IMR-90 (cell line): ENCODE results near the gene AZGP1. TPM values are rescaled to one million over a fixed set of nuclear protein-coding genes. Genes with fewer than 3 reads are reported as not detected.

Source experiments
- ATAC-seq: fragments of 200-7000 bp; cut with Tn5 transposase; 2 replicates; pipeline ENCODE4 v1.9.1; 2020; ENCODE audit warnings: low read depth, mild to moderate bottlenecking, moderate library complexity
- BruUV-seq: library from RNA; stranded (reverse); fragments of 400-500 nt; replicated peaks from 2 replicates; lab custom pipeline; 2021; lab: Mats Ljungman, UMichigan
- CTCF ChIA-PET: fragments of 300-600 bp; formaldehyde crosslinking; extraction: SDS; loops from one replicate; lab custom pipeline; 2021; ENCODE audit warnings: antibody characterized with exemption; lab: Yijun Ruan, JAX
- POLR2A ChIA-PET: fragments of 300-600 bp; sonication (Branson Sonifier 250); formaldehyde crosslinking; loops from one replicate; lab custom pipeline; 2022; ENCODE audit warnings: antibody characterized with exemption; ENCODE audit not compliant: unreplicated experiment; lab: Charles Lee
- DNase-seq: peaks from one replicate; pipeline ENCODE4 v3.0.0; 2013
- H2AFZ ChIP-seq: replicated peaks from 2 replicates; pipeline ENCODE3; 2013; ENCODE audit warnings: low read length, mild to moderate bottlenecking; ENCODE audit not compliant: poor library complexity
- H2AK5ac ChIP-seq: 2 replicates; pipeline ENCODE4 v1.6.1; 2013; ENCODE audit warnings: low read depth, low read length, inconsistent platforms
- H2AK9ac ChIP-seq: replicated peaks from 2 replicates; pipeline ENCODE3; 2013; ENCODE audit warnings: mild to moderate bottlenecking, low read depth, low read length, moderate library complexity; ENCODE audit not compliant: poor library complexity
- H2BK120ac ChIP-seq: 2 replicates; pipeline ENCODE4 v1.6.1; 2013; ENCODE audit warnings: low read depth, low read length, inconsistent platforms
- H2BK15ac ChIP-seq: 3 replicates; pipeline ENCODE4 v1.6.1; 2013; ENCODE audit warnings: low read depth, low read length, inconsistent platforms
- H2BK20ac ChIP-seq: 2 replicates; pipeline ENCODE4 v1.6.1; 2013; ENCODE audit warnings: low read depth, mild to moderate bottlenecking, inconsistent platforms, low read length, moderate library complexity
- H2BK5ac ChIP-seq: 2 replicates; pipeline ENCODE4 v1.6.1; 2013; ENCODE audit warnings: mild to moderate bottlenecking, low read depth, low read length, inconsistent platforms; ENCODE audit not compliant: poor library complexity, severe bottlenecking
- H3K14ac ChIP-seq: replicated peaks from 2 replicates; pipeline ENCODE4 v1.6.1; 2013; ENCODE audit warnings: low read depth, low read length, inconsistent platforms
- H3K18ac ChIP-seq: 2 replicates; pipeline ENCODE4 v1.6.1; 2013; ENCODE audit warnings: low read depth, low read length, control low read depth
- H3K23ac ChIP-seq: 2 replicates; pipeline ENCODE4 v1.6.1; 2013; ENCODE audit warnings: low read depth, low read length, inconsistent platforms
- H3K27ac ChIP-seq: 2 replicates; pipeline ENCODE4 v1.5.1; 2013; ENCODE audit warnings: mild to moderate bottlenecking, control low read depth, low read length; ENCODE audit not compliant: insufficient read depth
- H3K27me3 ChIP-seq: 2 replicates; pipeline ENCODE4 v1.6.1; 2013; ENCODE audit warnings: low read length; ENCODE audit not compliant: control insufficient read depth, insufficient read depth
- H3K36me3 ChIP-seq: 2 replicates; pipeline ENCODE4 v1.6.1; 2013; ENCODE audit warnings: low read length, mixed read lengths; ENCODE audit not compliant: control insufficient read depth, insufficient read depth
- H3K4ac ChIP-seq: 2 replicates; pipeline ENCODE4 v1.6.1; 2013; ENCODE audit warnings: low read depth, low read length, inconsistent platforms
- H3K4me1 ChIP-seq: 2 replicates; pipeline ENCODE4 v1.6.1; 2013; ENCODE audit warnings: low read length, mixed read lengths; ENCODE audit not compliant: control insufficient read depth, insufficient read depth
- H3K4me2 ChIP-seq: 2 replicates; pipeline ENCODE4 v1.6.1; 2013; ENCODE audit warnings: low read depth, mild to moderate bottlenecking, control low read depth, low read length, moderate library complexity
- H3K4me3 ChIP-seq: 2 replicates; pipeline ENCODE4 v1.5.1; 2013; ENCODE audit warnings: low read depth, mild to moderate bottlenecking, control low read depth, low read length, moderate library complexity; ENCODE audit not compliant: insufficient read depth
- H3K56ac ChIP-seq: 2 replicates; pipeline ENCODE4 v1.6.1; 2013; ENCODE audit warnings: low read length, inconsistent platforms; ENCODE audit not compliant: insufficient read depth; ENCODE audit errors: extremely low read depth
- H3K79me1 ChIP-seq, 2 experiments: 2 replicates each; pipeline ENCODE4 v1.6.1; 2013; ENCODE audit warnings: low read length in 2 of 2, inconsistent platforms in 1 of 2, low read depth in 1 of 2
- H3K9ac ChIP-seq: 2 replicates; pipeline ENCODE4 v1.6.1; 2013; ENCODE audit warnings: low read depth, low read length, control low read depth
- H3K9me1 ChIP-seq: 2 replicates; pipeline ENCODE4 v1.6.1; 2013; ENCODE audit warnings: low read length, inconsistent platforms; ENCODE audit not compliant: insufficient read depth
- H3K9me3 ChIP-seq: 2 replicates; pipeline ENCODE4 v1.6.1; 2013; ENCODE audit warnings: low read length; ENCODE audit not compliant: control insufficient read depth, insufficient read depth
- H4K20me1 ChIP-seq: 2 replicates; pipeline ENCODE4 v1.6.1; 2013; ENCODE audit warnings: low read length, inconsistent platforms; ENCODE audit not compliant: insufficient read depth
- H4K5ac ChIP-seq: 2 replicates; pipeline ENCODE4 v1.6.1; 2013; ENCODE audit warnings: mild to moderate bottlenecking, low read depth, low read length, control low read depth
- H4K8ac ChIP-seq, 2 experiments: 2 replicates each; pipeline ENCODE4 v1.6.1; 2013; ENCODE audit warnings: low read depth in 2 of 2, low read length in 2 of 2, control low read depth in 1 of 2, inconsistent platforms in 1 of 2
- H4K91ac ChIP-seq: 2 replicates; pipeline ENCODE4 v1.6.1; 2013; ENCODE audit warnings: low read depth, low read length, inconsistent platforms; ENCODE audit not compliant: insufficient read depth
- BHLHE40 ChIP-seq: fragments of 150-350 bp; IDR thresholded peaks from 2 replicates; pipeline ENCODE4 v1.6.1; 2016; ENCODE audit warnings: mild to moderate bottlenecking, low read depth, low read length
- CEBPB ChIP-seq: IDR thresholded peaks from 2 replicates; pipeline ENCODE4 v1.6.1; 2012; ENCODE audit warnings: low read depth, low read length, improper control_type of control experiment
- CHD1 ChIP-seq: IDR thresholded peaks from 2 replicates; pipeline ENCODE4 v1.6.1; 2012; ENCODE audit warnings: low read depth, low read length, improper control_type of control experiment
- CTCF ChIP-seq: conservative IDR thresholded peaks from 2 replicates; pipeline ENCODE4 v1.5.1; 2012; ENCODE audit warnings: mild to moderate bottlenecking, low read depth, low read length, improper control_type of control experiment
- ELK1 ChIP-seq: fragments of 150-350 bp; IDR thresholded peaks from 2 replicates; pipeline ENCODE4 v1.6.1; 2016; ENCODE audit warnings: low read depth, mild to moderate bottlenecking, low read length, moderate library complexity, borderline replicate concordance
- FOS ChIP-seq: fragments of 150-350 bp; IDR thresholded peaks from 2 replicates; pipeline ENCODE4 v1.6.1; 2016; ENCODE audit warnings: low read depth, low read length
- MAFK ChIP-seq: IDR thresholded peaks from 2 replicates; pipeline ENCODE4 v1.6.1; 2012; ENCODE audit warnings: low read depth, low read length, improper control_type of control experiment
- MAZ ChIP-seq: IDR thresholded peaks from 2 replicates; pipeline ENCODE4 v1.6.1; 2012; ENCODE audit warnings: low read depth, mild to moderate bottlenecking, low read length, improper control_type of control experiment, moderate library complexity, borderline replicate concordance
- MXI1 ChIP-seq: IDR thresholded peaks from 2 replicates; pipeline ENCODE4 v1.6.1; 2012; ENCODE audit warnings: low read depth, mild to moderate bottlenecking, low read length, moderate library complexity, borderline replicate concordance
- POLR2A ChIP-seq: IDR thresholded peaks from 2 replicates; pipeline ENCODE4 v1.6.1; 2012; ENCODE audit warnings: mild to moderate bottlenecking, low read depth, low read length
- RAD21 ChIP-seq: IDR thresholded peaks from 2 replicates; pipeline ENCODE4 v1.6.1; 2012; ENCODE audit warnings: low read length, improper control_type of control experiment
- RCOR1 ChIP-seq: IDR thresholded peaks from 2 replicates; pipeline ENCODE4 v1.6.1; 2012; ENCODE audit warnings: mild to moderate bottlenecking, low read length, improper control_type of control experiment; ENCODE audit not compliant: insufficient replicate concordance
- RFX5 ChIP-seq: IDR thresholded peaks from 2 replicates; pipeline ENCODE4 v1.8.0; 2012; ENCODE audit warnings: low read depth, mild to moderate bottlenecking, low read length, moderate library complexity
- SMC3 ChIP-seq: fragments of 150-350 bp; IDR thresholded peaks from 2 replicates; pipeline ENCODE4 v1.6.1; 2016; ENCODE audit warnings: low read depth, mild to moderate bottlenecking, antibody characterized with exemption, low read length, moderate library complexity
- WGBS, 2 experiments: methylation state at CpG; one replicate each; pipeline versions ENCODE4 v1.1.5 to v1.1.7; 2013; ENCODE audit warnings: missing lambda C conversion rate in 2 of 2; ENCODE audit not compliant: insufficient read length in 1 of 2; ENCODE audit errors: extremely low coverage in 2 of 2; 5-methylcytosine and 5-hydroxymethylcytosine counted together
- dilution Hi-C: fragments of 300-500 bp; cut with HindIII; formaldehyde crosslinking; loops from one replicate; pipeline ENCODE4 v1.14.3; 2018; ENCODE audit warnings: low sequenced_read_pairs; ENCODE audit not compliant: unreplicated experiment
- in situ Hi-C: fragments of 300-500 bp; cut with MboI; formaldehyde crosslinking; loops from 3 replicates; pipeline ENCODE4 v1.14.3; 2019; ENCODE audit warnings: low sequenced_read_pairs, inconsistent platforms, mixed read lengths
- intact Hi-C: fragments of 100-400 bp; cut with micrococcal nuclease; formaldehyde crosslinking; loops from 2 replicates; pipeline ENCODE4 v1.10.0; 2022
- polyA plus RNA-seq, 3 experiments: library from polyadenylated mRNA; depleted of rRNA; stranded (reverse); fragments of >200 nt; gene quantifications; 2 replicates each; pipeline ENCODE4 v1.2.3, GENCODE V29; 2012; ENCODE audit warnings: low replicate concordance in 1 of 3
- total RNA-seq: library from RNA; depleted of rRNA; stranded (reverse); fragments of >200 nt; gene quantifications from 2 replicates; pipeline ENCODE4 v1.2.3, GENCODE V29; 2012

The AZGP1 gene
- total and polyA plus RNA-seq, 2 of the 4 experiments (the other 2 are of a cell fraction) = not detected

GRCh38 chr7:100008525-100008924 is 32.7 kb upstream of the AZGP1 start:
- CTCF ChIA-PET = no interaction called here
- Histone ChIP-seq H2BK15ac (no peak overlapping the region), H2BK120ac (no peak overlapping the region)

More at GRCh38 chr7:100008525-100008924, 32.7 kb upstream of the AZGP1 start:
- no peak overlapping the region for H3K56ac ChIP-seq
- no peak overlapping the region for H3K9ac ChIP-seq
- TF ChIP-seq MXI1 = no peak
- no peak for TF ChIP-seq CHD1
- no peak for TF ChIP-seq RFX5
- TF ChIP-seq CEBPB = no peak
- TF ChIP-seq MAZ = no peak
- no peak for TF ChIP-seq ELK1
- no peak for TF ChIP-seq POLR2A
- no peak for TF ChIP-seq RAD21
- TF ChIP-seq SMC3 = no peak
- TF ChIP-seq CTCF = no peak
- no peak for TF ChIP-seq RCOR1
- no peak for TF ChIP-seq MAFK
- no peak for TF ChIP-seq BHLHE40
- no peak for TF ChIP-seq FOS
- no peak overlapping the region for H3K14ac ChIP-seq
- H3K18ac ChIP-seq = no peak overlapping the region
- no peak overlapping the region for H4K5ac ChIP-seq
- in situ Hi-C loops = no loop called here
- H3K27ac ChIP-seq = no peak overlapping the region
- no CpG with 5 or more reads among the region's 10 CpGs for WGBS, 2 experiments
- H2AK9ac ChIP-seq = no peak overlapping the region
- no peaks in the 10 kb centered on the region for H3K79me1 ChIP-seq
- POLR2A ChIA-PET = no interaction called here
- no peak overlapping the region for H2AFZ ChIP-seq
- ATAC-seq (no peak), DNase-seq (no peak)
- H2AK5ac ChIP-seq = no peak overlapping the region
- H3K4me1 ChIP-seq = peaks cover 5% of the 10 kb centered on the region; the same call in 1 of the 2 replicates
- no TSS peak for BruUV-seq
- no peak overlapping the region for H4K8ac ChIP-seq
- no peak overlapping the region for H2BK5ac ChIP-seq
- no peaks in the 10 kb centered on the region for H4K20me1 ChIP-seq
- peaks cover 15% of the 10 kb centered on the region for H3K27me3 ChIP-seq
- H3K9me1 ChIP-seq = no peaks in the 10 kb centered on the region
- dilution Hi-C loops = no loop called here
- no peak overlapping the region for H3K4me2 ChIP-seq
- H3K4ac ChIP-seq = no peak overlapping the region
- no peak overlapping the region for H3K23ac ChIP-seq
- no peak overlapping the region for H3K4me3 ChIP-seq
- H2BK20ac ChIP-seq = no peak overlapping the region
- intact Hi-C loops = no loop called here
- no peak overlapping the region for H4K91ac ChIP-seq
- no peaks in the 10 kb centered on the region for H3K36me3 ChIP-seq
- H3K9me3 ChIP-seq = no peaks in the 10 kb centered on the region
